Gastroesophageal sphincter (tissue), 3 donors: ENCODE data around the gene DPRX.

Experiments
- EP300 ChIP-seq: sonication (generic); formaldehyde crosslinking; IDR thresholded peaks from one replicate; pipeline ENCODE4 v1.6.1; 2017; ENCODE audit warnings: antibody characterized with exemption, mild to moderate bottlenecking
- POLR2A ChIP-seq, 2 donors: fragments of 450-650 bp; IDR thresholded peaks; one replicate each; pipeline ENCODE4 v1.6.1; 2017; ENCODE audit warnings: antibody characterized with exemption in 2 of 2, mild to moderate bottlenecking in 2 of 2, moderate library complexity in 1 of 2
- TF ChIP-seq, protein P1 (sequence below), 4 experiments: fragments of 200-600 bp in 2 of 4; fragments of 450-650 bp in 2 of 4; sonication (generic) in 1 of 4; IDR thresholded peaks; one replicate each; pipeline ENCODE4 v1.5.1; 2017 to 2019; ENCODE audit warnings: antibody characterized with exemption in 4 of 4, mild to moderate bottlenecking in 2 of 4, moderate library complexity in 2 of 4

DNA sequence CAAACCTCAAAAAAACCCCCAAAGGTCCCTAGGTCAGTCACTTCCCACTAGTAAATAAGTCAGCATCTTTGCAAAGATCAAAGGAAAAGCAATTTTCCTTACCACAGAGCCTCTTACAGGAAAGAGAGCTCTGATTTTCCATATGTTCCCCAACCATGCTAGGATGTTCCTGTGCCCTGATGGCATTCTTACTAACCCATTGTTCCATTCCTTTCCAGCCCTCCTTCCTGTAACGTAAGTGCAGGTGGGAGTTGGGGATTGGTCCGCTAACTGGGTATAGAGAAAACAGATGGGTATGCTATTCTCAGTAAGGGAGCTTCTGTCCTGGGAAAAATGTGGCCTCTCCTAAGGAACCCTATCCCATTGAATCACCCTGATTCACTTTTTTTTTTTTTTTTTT is 14.3 kb downstream of the DPRX start:
- TF ChIP-seq, protein P1, sequence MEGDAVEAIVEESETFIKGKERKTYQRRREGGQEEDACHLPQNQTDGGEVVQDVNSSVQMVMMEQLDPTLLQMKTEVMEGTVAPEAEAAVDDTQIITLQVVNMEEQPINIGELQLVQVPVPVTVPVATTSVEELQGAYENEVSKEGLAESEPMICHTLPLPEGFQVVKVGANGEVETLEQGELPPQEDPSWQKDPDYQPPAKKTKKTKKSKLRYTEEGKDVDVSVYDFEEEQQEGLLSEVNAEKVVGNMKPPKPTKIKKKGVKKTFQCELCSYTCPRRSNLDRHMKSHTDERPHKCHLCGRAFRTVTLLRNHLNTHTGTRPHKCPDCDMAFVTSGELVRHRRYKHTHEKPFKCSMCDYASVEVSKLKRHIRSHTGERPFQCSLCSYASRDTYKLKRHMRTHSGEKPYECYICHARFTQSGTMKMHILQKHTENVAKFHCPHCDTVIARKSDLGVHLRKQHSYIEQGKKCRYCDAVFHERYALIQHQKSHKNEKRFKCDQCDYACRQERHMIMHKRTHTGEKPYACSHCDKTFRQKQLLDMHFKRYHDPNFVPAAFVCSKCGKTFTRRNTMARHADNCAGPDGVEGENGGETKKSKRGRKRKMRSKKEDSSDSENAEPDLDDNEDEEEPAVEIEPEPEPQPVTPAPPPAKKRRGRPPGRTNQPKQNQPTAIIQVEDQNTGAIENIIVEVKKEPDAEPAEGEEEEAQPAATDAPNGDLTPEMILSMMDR (IDR thresholded peaks at IDR 0.05) = no peak
- TF ChIP-seq EP300 = no peak
- no peak for TF ChIP-seq POLR2A (IDR thresholded peaks at IDR 0.05)
